Measurements from ENCODE around the gene E2F3.

Gene E2F3

GRCh38 chr6:20400456-20401204, 1.0 kb upstream of the E2F3 start:
- Histone ChIP-seq H3K9me3 (ENCODE audit: control insufficient read depth, insufficient read depth, low read depth, low read length) (no peaks in the 10 kb centered on the region), H3K4me3 (ENCODE audit: low read depth, low read length) (peak overlapping the region; percentile 68), H3K27ac (ENCODE audit: extremely low read depth, low read depth, low read length) (peak overlapping the region; percentile 57), H3K4me1 (ENCODE audit: control insufficient read depth, insufficient read depth, low read length) (no peaks in the 10 kb centered on the region), H3K36me3 (ENCODE audit: control insufficient read depth in 2 of 2, insufficient read depth in 1 of 2, low read length in 2 of 2) (peaks cover 2 to 6% of the 10 kb centered on the region in 2 experiments; a peak in 2 of 3 replicates)
- CTCF ChIA-PET, result interaction anchor here (0.7 to 3.1 kb wide), 12 partner anchors 10 to 144 kb away, joined by 3 to 14 read pairs (median 4); partner anchors contain the start of gene CDKAL1
- POLR2A ChIA-PET, result interaction anchor here (0.7 to 1.2 kb wide), 8 partner anchors 22 to 188 kb away, joined by 3 to 6 read pairs (median 3); partner anchors contain the start of genes CDKAL1 and MBOAT1
- peak; percentile 42; the same call in 1 of the 2 replicates for TF ChIP-seq SP7 (tag by site-specific recombination; IDR thresholded peaks at IDR 0.05)
- peak; percentile 6; the same call in 1 of the 2 replicates for TF ChIP-seq ZNF449 (tag by site-specific recombination; IDR thresholded peaks at IDR 0.05)
- peak; percentile 29; the same call in 1 of the 2 replicates for TF ChIP-seq GLIS1 (tag by site-specific recombination; IDR thresholded peaks at IDR 0.05)
- 0 out of 2 replicates have a peak, but pooled peaks have one; percentile 44 for TF ChIP-seq ZXDB (tag by site-specific recombination; IDR thresholded peaks at IDR 0.05)
- TF ChIP-seq, protein P1, sequence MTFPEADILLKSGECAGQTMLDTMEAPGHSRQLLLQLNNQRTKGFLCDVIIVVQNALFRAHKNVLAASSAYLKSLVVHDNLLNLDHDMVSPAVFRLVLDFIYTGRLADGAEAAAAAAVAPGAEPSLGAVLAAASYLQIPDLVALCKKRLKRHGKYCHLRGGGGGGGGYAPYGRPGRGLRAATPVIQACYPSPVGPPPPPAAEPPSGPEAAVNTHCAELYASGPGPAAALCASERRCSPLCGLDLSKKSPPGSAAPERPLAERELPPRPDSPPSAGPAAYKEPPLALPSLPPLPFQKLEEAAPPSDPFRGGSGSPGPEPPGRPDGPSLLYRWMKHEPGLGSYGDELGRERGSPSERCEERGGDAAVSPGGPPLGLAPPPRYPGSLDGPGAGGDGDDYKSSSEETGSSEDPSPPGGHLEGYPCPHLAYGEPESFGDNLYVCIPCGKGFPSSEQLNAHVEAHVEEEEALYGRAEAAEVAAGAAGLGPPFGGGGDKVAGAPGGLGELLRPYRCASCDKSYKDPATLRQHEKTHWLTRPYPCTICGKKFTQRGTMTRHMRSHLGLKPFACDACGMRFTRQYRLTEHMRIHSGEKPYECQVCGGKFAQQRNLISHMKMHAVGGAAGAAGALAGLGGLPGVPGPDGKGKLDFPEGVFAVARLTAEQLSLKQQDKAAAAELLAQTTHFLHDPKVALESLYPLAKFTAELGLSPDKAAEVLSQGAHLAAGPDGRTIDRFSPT (tag by site-specific recombination; IDR thresholded peaks at IDR 0.05), result 0 out of 2 replicates have a peak, but pooled peaks have one; percentile 57
- TF ChIP-seq PATZ1 (tag by site-specific recombination; IDR thresholded peaks at IDR 0.05), result peak; percentile 61
- 0 out of 2 replicates have a peak, but pooled peaks have one; percentile 9 for TF ChIP-seq GFI1B (tag by site-specific recombination; IDR thresholded peaks at IDR 0.05)
- TF ChIP-seq, protein P2, sequence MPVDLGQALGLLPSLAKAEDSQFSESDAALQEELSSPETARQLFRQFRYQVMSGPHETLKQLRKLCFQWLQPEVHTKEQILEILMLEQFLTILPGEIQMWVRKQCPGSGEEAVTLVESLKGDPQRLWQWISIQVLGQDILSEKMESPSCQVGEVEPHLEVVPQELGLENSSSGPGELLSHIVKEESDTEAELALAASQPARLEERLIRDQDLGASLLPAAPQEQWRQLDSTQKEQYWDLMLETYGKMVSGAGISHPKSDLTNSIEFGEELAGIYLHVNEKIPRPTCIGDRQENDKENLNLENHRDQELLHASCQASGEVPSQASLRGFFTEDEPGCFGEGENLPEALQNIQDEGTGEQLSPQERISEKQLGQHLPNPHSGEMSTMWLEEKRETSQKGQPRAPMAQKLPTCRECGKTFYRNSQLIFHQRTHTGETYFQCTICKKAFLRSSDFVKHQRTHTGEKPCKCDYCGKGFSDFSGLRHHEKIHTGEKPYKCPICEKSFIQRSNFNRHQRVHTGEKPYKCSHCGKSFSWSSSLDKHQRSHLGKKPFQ (tag by site-specific recombination; IDR thresholded peaks at IDR 0.05), result no peak
- TF ChIP-seq ZNF629 (tag by site-specific recombination; IDR thresholded peaks at IDR 0.05), result peak; percentile 87
- TF ChIP-seq ATF2 (tag by site-specific recombination; IDR thresholded peaks at IDR 0.05; ENCODE audit: low read depth), result peak; percentile 92
- TF ChIP-seq ZNF654 (tag by site-specific recombination; IDR thresholded peaks at IDR 0.05; ENCODE audit: low read depth), result 0 out of 2 replicates have a peak, but pooled peaks have one; percentile 15
- TF ChIP-seq ZNF707 (tag by site-specific recombination; IDR thresholded peaks at IDR 0.05), result no peak
- TF ChIP-seq, protein P3, sequence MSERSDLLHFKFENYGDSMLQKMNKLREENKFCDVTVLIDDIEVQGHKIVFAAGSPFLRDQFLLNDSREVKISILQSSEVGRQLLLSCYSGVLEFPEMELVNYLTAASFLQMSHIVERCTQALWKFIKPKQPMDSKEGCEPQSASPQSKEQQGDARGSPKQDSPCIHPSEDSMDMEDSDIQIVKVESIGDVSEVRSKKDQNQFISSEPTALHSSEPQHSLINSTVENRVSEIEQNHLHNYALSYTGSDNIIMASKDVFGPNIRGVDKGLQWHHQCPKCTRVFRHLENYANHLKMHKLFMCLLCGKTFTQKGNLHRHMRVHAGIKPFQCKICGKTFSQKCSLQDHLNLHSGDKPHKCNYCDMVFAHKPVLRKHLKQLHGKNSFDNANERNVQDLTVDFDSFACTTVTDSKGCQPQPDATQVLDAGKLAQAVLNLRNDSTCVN (tag by site-specific recombination; optimal IDR thresholded peaks at IDR 0.05), result peak; percentile 32
- no peak for TF ChIP-seq ZNF175 (tag by site-specific recombination; IDR thresholded peaks at IDR 0.05)
- TF ChIP-seq ZNF660 (tag by site-specific recombination; IDR thresholded peaks at IDR 0.05), result peak; percentile 44; the same call in 1 of the 2 replicates
- TF ChIP-seq EGR2 (tag by site-specific recombination; IDR thresholded peaks at IDR 0.05; ENCODE audit: low read depth), result peak; percentile 83; the same call in 1 of the 2 replicates
- peak; percentile 85 for TF ChIP-seq ZFHX2 (tag by site-specific recombination; conservative IDR thresholded peaks at IDR 0.05)
- TF ChIP-seq OSR2 (tag by site-specific recombination; IDR thresholded peaks at IDR 0.05), result 0 out of 2 replicates have a peak, but pooled peaks have one; percentile 27
- peak; percentile 38; the same call in 1 of the 2 replicates for TF ChIP-seq IKZF3 (tag by site-specific recombination; IDR thresholded peaks at IDR 0.05)
- no peak for TF ChIP-seq INSM2 (tag by site-specific recombination; IDR thresholded peaks at IDR 0.05)
- TF ChIP-seq ZNF501 (tag by site-specific recombination; IDR thresholded peaks at IDR 0.05), result 0 out of 2 replicates have a peak, but pooled peaks have one; percentile 49
